Lower leg skin (tissue), 3 donors: Measurements from ENCODE around the gene MTRF1.

ENCODE experiments used
- POLR2A ChIP-seq, 2 donors: fragments of 450-650 bp; IDR thresholded peaks; one replicate each; pipeline ENCODE4 v1.6.1; 2016 to 2017; ENCODE audit warnings: antibody characterized with exemption in 2 of 2, mild to moderate bottlenecking in 1 of 2, moderate library complexity in 1 of 2
- TF ChIP-seq, protein P1 (sequence below), 3 donors: fragments of 450-650 bp; IDR thresholded peaks; one replicate each; pipeline ENCODE4 v1.5.1; 2016; ENCODE audit warnings: antibody characterized with exemption in 3 of 3, mild to moderate bottlenecking in 3 of 3, moderate library complexity in 2 of 3

DNA sequence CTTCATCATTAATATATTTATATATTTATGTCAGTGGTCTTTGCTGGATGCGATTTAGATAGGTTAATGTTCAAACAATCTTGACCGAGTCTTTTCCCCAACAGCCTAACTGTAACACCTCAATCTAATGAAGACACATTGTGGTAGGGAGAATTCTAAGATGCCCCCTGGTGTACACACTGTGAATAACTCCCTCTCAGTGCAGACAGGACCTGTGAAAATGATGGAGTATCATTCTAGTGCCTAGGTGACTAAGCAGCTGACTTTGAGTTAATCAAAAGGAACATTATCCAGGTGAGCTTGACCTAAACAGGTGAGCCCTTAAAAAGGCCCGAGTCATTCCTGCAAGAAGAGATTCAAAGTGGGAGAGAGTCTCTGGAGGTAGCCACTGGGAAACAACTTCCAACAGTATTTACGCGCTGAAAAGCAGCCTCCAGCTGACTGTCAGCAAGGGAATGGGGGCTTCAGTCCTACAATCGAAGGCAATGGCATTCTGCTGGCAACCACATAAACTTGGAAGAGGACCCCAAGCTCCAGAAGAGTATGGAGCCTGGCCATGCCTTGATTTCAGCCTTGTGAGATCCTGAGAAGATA lies 41.0 kb downstream of the MTRF1 start:
- TF ChIP-seq POLR2A (IDR thresholded peaks at IDR 0.05) = no peak
- TF ChIP-seq, protein P1, sequence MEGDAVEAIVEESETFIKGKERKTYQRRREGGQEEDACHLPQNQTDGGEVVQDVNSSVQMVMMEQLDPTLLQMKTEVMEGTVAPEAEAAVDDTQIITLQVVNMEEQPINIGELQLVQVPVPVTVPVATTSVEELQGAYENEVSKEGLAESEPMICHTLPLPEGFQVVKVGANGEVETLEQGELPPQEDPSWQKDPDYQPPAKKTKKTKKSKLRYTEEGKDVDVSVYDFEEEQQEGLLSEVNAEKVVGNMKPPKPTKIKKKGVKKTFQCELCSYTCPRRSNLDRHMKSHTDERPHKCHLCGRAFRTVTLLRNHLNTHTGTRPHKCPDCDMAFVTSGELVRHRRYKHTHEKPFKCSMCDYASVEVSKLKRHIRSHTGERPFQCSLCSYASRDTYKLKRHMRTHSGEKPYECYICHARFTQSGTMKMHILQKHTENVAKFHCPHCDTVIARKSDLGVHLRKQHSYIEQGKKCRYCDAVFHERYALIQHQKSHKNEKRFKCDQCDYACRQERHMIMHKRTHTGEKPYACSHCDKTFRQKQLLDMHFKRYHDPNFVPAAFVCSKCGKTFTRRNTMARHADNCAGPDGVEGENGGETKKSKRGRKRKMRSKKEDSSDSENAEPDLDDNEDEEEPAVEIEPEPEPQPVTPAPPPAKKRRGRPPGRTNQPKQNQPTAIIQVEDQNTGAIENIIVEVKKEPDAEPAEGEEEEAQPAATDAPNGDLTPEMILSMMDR (IDR thresholded peaks at IDR 0.05) = peak in 1 of 3 donors; percentile 38
